Left ventricle myocardium inferior (tissue), 1 donor: ENCODE measurements around the gene ARFGAP1. TPM values are rescaled to one million over a fixed set of nuclear protein-coding genes. Genes with fewer than 3 reads are reported as not detected.

Source experiments
- DNase-seq: peaks from one replicate; pipeline ENCODE4 v3.0.0-alpha.2; 2020
- H3K27ac ChIP-seq: fragments of 200-600 bp; replicated peaks from 2 replicates; pipeline ENCODE4 v1.8.0; 2021
- H3K27me3 ChIP-seq: fragments of 200-600 bp; 2 replicates; pipeline ENCODE4 v1.8.0; 2021; ENCODE audit warnings: low read depth
- H3K36me3 ChIP-seq: fragments of 200-600 bp; 2 replicates; pipeline ENCODE4 v1.8.0; 2021
- H3K4me1 ChIP-seq: fragments of 200-600 bp; 2 replicates; pipeline ENCODE4 v1.8.0; 2021
- H3K4me3 ChIP-seq: fragments of 200-600 bp; 2 replicates; pipeline ENCODE4 v1.8.0; 2021; ENCODE audit warnings: mild to moderate bottlenecking, moderate library complexity
- H3K9me3 ChIP-seq: fragments of 200-600 bp; replicated peaks from 2 replicates; pipeline ENCODE4 v1.8.0; 2021
- CTCF ChIP-seq: fragments of 200-600 bp; IDR thresholded peaks from 2 replicates; pipeline ENCODE4 v1.8.0; 2021; ENCODE audit warnings: antibody characterized with exemption, mild to moderate bottlenecking, borderline replicate concordance
- intact Hi-C: fragments of 100-400 bp; cut with micrococcal nuclease; formaldehyde crosslinking; loops from one replicate; pipeline ENCODE4 v1.11.0; 2022
- total RNA-seq: library from RNA; stranded (reverse); fragmentation: NEBNext Ultra II Directional; extraction: Animal tissue kit (Norgen Biotek cat#: 25700); gene quantifications from one replicate; pipeline ENCODE4 v1.2.1, GENCODE V29; 2021
- donor health status: DM: no; HTN: yes; CAD: no; lungs with severe emphysema.

The ARFGAP1 gene
- total RNA-seq, 1 donor from 2014 or later = 33.4 TPM

GRCh38 chr20:63295422-63295821 is 22.8 kb downstream of the ARFGAP1 start:
- Histone ChIP-seq H3K4me1 (peaks cover 9% of the 10 kb centered on the region), H3K36me3 (no peaks in the 10 kb centered on the region), H3K27me3 (peaks cover 74% of the 10 kb centered on the region), H3K9me3 (peaks cover 2% of the 10 kb centered on the region), H3K27ac (no peak overlapping the region), H3K4me3 (no peak overlapping the region)
- TF ChIP-seq CTCF = no peak
- no peak for DNase-seq
- intact Hi-C loops = no loop called here

- Histone ChIP-seq H3K4me1 (peaks cover 5% of the 10 kb centered on the region), H3K4me3 (no peak overlapping the region), H3K36me3 (no peaks in the 10 kb centered on the region), H3K27ac (no peak overlapping the region), H3K9me3 (peaks cover 6% of the 10 kb centered on the region), H3K27me3 (peaks cover 75% of the 10 kb centered on the region)
- intact Hi-C loops = no loop called here
- no peak for DNase-seq
- TF ChIP-seq CTCF = no peak
These were observed 23.2 kb downstream of the ARFGAP1 start for GRCh38 chr20:63295846-63296245.

GRCh38 chr20:63296531-63297299 is 24.1 kb downstream of the ARFGAP1 start:
- Histone ChIP-seq H3K4me3 (no peak overlapping the region), H3K9me3 (peaks cover 15% of the 10 kb centered on the region), H3K27me3 (peaks cover 83% of the 10 kb centered on the region), H3K4me1 (no peaks in the 10 kb centered on the region), H3K27ac (no peak overlapping the region), H3K36me3 (no peaks in the 10 kb centered on the region)
- intact Hi-C loops = no loop called here
- no peak for TF ChIP-seq CTCF
- DNase-seq = no peak

- Histone ChIP-seq H3K9me3 (peaks cover 22% of the 10 kb centered on the region), H3K4me1 (no peaks in the 10 kb centered on the region), H3K27ac (no peak overlapping the region), H3K36me3 (no peaks in the 10 kb centered on the region), H3K27me3 (peaks cover 83% of the 10 kb centered on the region), H3K4me3 (no peak overlapping the region)
- TF ChIP-seq CTCF = no peak
- intact Hi-C loops = no loop called here
- DNase-seq = no peak
These were observed 24.8 kb downstream of the ARFGAP1 start for GRCh38 chr20:63297371-63297781.

- no peak for DNase-seq
- Histone ChIP-seq H3K4me3 (no peak overlapping the region), H3K4me1 (no peaks in the 10 kb centered on the region), H3K27me3 (peaks cover 82% of the 10 kb centered on the region), H3K36me3 (no peaks in the 10 kb centered on the region), H3K9me3 (peaks cover 28% of the 10 kb centered on the region), H3K27ac (no peak overlapping the region)
- intact Hi-C loops = no loop called here
- TF ChIP-seq CTCF = no peak
These were observed 25.4 kb downstream of the ARFGAP1 start for GRCh38 chr20:63297796-63298572.
